NK-92 (cell line): ENCODE measurements around the gene GYPC.

Experiments
- DNase-seq: peaks from one replicate; lab custom pipeline; 2025; ENCODE audit not compliant: unreplicated experiment; lab: John Stamatoyannopoulos, UW

Gene GYPC

GRCh38 chr2:126729896-126730295 is 73.9 kb downstream of the GYPC start:
- no peak for DNase-seq

GRCh38 chr2:126730655-126731054 is 74.7 kb downstream of the GYPC start:
- DNase-seq = no peak

- no peak for DNase-seq
Observed at GRCh38 chr2:126731353-126731752, 75.4 kb downstream of the GYPC start.

- no peak for DNase-seq
Observed at GRCh38 chr2:126732682-126733245, 76.8 kb downstream of the GYPC start.

GRCh38 chr2:126733795-126734194 is 77.8 kb downstream of the GYPC start:
- DNase-seq = no peak

- DNase-seq = no peak
Observed at GRCh38 chr2:126736133-126736874, 80.3 kb downstream of the GYPC start.

DNA sequence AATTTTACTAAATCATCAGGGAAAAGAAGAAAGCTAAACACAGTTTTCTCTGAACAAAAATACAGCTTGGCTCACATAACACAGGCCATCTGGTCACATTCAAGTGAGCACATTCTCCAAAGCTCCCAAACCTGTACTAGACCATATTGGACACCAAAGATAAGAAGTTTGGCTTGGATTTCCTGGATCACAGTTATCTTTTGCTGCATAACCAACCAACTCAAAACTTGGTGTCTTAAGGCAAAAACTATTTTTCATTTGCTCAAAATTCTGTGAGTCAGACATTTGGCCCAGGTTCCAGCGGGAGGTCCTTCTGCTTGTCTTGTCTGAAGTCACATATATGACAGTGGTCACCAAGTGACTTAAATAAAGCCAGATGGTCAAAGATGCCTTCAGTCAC is 83.2 kb downstream of the GYPC start:
- no peak for DNase-seq

- DNase-seq = no peak
Observed at GRCh38 chr2:126744640-126745039, 88.7 kb downstream of the GYPC start.
